Activated T-helper 1 cell treated with Interleukin-2 at 50 U/mL for 16 hours (primary cell): ENCODE measurements around the gene SYNGAP1.
A peak's percentile ranks its signal among the peaks of the same experiment; 100 is the strongest.

ENCODE experiments used
- DNase-seq: peaks from one replicate; pipeline ENCODE4 v3.0.0-alpha.2; 2020; ENCODE audit warnings: low read depth

Gene SYNGAP1

DNA sequence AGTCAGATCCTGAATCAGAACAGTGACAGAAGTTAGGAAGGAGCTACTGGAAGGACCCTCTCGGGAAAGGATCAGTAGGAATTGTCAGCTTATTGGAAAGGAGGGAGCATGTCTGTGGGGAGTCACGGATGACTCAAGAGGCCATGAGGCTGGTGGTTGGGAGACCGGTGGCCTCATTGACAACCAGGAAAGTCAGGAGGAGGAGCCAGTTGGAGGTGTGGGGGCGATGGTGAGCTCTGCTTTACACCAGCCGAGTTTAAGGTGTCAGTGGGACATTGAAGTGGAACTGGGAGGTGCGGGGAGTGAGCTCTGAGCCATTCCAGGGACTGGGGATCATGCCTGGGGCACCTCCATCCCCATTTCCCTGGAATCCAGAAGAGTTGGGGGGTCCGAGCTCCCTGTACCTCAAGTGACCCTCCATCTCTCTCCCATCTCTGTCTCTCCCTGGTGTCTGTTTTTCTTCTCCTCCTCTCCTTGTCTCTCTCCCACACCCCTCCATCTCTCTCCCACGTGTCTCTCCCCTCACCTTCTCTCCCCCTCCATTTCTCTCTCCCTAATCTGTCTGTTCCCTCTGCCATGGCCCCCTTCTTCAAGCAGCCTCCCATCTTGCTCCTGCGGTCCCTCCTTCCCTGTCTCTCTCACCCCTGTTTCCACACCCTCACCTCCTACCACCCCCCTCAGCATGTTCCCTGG is 20.2 kb downstream of the SYNGAP1 start:
- DNase-seq, result no peak

DNA sequence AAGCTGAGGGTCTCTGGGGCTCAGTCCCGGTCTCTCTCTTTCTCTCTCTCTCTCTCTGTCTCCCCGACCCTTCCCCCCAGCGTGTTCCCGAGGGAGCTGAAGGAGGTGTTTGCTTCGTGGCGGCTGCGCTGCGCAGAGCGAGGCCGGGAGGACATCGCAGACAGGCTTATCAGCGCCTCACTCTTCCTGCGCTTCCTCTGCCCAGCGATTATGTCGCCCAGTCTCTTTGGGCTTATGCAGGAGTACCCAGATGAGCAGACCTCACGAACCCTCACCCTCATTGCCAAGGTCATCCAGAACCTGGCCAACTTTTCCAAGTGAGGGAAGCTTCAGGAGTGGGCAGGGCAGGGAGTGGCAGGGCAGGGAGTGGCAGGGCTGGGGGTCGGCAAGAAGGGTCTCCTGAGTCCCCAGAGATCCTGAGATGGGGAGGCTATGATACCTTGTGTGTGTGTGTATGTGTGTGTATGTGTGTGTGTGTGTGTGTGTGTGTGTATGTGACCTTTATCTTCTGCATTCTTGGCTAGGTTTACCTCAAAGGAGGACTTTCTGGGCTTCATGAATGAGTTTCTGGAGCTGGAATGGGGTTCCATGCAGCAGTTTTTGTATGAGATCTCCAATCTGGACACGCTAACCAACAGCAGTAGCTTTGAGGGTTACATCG is 20.9 kb downstream of the SYNGAP1 start:
- no peak for DNase-seq

DNA sequence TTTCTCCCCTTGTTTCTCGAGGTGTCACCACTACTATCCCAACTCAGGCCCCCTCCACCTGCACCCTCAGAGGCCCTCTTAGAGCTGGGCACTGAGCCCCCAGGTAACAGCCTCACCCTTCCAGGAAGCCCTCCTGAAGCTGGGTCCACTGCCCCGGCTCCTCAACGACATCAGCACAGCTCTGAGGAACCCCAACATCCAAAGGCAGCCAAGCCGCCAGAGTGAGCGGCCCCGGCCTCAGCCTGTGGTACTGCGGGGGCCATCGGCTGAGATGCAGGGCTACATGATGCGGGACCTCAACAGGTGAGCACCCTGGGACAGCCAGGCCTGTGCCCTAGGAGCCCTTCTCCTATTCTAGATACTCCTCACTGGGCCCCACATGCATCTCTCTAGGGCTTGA is 21.6 kb downstream of the SYNGAP1 start:
- DNase-seq, result no peak

DNA sequence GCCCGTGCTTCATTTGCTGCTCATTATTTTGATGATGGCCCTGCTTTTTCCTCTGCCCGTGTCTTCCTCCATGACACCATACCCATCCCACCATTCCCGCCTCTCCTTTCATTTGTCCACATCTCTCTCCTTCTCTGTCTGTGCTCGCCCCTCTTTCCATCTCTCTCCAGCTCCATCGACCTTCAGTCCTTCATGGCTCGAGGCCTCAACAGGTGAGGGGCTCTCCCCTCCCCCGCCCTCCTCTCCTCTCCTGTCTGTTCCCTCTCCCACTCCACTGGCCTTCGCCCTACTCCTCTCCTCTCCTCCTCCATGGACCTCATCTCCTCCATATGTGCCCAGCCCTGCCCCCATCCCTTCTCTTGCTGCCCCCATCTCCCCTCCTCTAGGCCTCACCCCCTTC is 22.4 kb downstream of the SYNGAP1 start:
- DNase-seq, result no peak

DNA sequence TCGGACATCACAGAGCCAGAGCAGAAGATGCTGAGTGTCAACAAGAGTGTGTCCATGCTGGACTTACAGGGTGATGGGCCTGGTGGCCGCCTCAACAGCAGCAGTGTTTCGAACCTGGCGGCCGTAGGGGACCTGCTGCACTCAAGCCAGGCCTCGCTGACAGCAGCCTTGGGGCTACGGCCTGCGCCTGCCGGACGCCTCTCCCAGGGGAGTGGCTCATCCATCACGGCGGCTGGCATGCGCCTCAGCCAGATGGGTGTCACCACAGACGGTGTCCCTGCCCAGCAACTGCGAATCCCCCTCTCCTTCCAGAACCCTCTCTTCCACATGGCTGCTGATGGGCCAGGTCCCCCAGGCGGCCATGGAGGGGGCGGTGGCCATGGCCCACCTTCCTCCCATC is 23.2 kb downstream of the SYNGAP1 start:
- DNase-seq, result no peak

DNA sequence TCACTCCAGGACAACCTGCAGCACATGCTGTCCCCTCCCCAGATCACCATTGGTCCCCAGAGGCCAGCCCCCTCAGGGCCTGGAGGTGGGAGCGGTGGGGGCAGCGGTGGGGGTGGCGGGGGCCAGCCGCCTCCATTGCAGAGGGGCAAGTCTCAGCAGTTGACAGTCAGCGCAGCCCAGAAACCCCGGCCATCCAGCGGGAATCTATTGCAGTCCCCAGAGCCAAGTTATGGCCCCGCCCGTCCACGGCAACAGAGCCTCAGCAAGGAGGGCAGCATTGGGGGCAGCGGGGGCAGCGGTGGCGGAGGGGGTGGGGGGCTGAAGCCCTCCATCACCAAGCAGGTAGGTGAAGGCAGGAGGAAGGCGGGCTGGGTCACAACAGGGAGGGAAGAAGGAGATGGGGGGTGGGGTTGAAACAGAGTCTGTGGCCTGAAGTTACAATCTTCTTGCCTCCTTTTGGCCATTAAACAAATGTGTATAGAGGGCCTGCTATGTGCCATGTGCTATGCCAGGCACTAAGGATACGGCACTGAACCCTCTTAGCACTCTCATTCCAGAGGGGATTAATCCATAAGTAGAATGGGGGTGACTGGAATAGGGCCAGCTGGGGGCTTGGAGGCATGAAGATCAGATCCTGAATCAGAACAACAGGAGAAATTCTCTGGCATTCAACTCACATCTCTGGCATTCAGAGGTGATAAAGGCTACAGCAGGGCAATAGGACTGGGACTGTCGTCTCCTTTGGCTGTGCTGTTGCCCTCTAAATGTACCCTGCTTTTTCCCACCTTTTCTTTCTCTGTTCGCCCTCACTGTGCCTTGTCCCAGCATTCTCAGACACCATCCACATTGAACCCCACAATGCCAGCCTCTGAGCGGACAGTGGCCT is 24.0 kb downstream of the SYNGAP1 start:
- no peak for DNase-seq

DNA sequence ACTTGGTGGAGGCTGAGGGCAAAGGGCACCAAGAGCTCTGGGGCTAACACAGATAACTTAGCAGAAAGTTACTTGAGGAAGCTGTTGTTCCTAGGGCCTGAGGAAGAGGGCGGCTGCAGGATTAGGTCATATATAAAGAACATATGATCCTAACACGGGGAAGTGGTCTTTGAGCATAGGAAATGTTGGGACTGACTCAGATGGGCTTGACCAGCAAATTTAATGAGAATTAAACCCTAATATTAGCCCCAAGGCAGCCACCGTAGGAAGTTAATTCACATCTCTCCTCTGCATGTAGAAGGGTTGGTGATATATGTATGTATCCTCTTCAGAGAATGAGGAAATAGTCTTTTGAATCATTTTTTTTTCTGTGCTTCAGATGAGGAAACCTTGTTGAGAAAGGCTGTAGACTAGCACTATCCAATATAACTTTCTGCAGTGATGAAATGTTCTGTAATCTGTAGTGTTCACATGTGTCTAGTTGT is 25.3 kb downstream of the SYNGAP1 start:
- DNase-seq, result no peak

DNA sequence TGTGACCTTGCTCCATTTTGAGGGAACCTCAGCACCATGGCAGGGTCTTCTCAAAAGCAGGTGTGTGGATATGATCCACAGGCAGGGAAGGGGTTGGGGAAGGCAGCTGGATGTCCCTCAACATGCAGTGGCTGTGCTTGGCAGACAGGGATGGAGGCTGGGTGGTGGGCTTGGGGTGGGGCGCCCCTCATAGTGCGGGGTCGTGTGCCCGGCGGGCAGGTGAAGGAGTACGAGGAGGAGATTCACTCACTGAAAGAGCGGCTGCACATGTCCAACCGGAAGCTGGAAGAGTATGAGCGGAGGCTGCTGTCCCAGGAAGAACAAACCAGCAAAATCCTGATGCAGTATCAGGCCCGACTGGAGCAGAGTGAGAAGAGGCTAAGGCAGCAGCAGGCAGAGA is 26.5 kb downstream of the SYNGAP1 start:
- no peak for DNase-seq

DNA sequence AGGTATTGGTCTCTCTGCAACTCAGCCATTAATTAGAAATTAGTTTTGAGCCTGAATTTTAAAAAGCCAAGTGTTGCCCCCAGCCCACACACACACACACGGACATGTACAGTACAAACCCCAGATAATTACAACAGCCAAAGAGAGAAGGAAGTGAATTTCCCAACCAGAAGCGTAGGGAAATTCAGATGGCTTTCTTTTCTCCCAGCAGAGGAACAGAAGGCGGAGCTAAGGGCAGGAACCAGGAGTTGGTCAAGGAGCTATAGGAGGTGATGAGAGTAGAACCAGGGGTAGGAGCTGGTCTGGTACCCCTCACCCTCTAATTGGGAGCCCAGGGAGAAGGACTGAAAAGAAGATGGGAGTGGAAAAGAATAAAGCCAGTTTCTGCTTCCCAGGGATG is 30.6 kb downstream of the SYNGAP1 start:
- DNase-seq, result no peak

DNA sequence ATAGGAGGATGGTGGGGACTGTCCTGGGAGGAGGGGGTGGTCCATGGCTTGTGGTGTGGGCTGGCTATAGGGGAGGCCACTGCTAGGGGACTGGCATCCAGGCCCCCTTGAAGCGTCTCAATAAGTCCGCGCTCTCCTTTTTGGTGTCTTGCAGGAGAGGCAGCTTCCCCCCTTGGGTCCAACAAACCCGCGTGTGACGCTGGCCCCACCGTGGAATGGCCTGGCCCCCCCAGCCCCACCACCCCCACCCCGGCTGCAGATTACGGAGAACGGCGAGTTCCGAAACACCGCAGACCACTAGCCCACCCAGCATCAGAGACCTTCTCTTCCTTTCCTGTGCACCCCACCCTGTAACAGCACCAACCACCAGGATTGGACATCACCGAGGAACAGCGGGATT is 31.7 kb downstream of the SYNGAP1 start:
- DNase-seq, result no peak

DNA sequence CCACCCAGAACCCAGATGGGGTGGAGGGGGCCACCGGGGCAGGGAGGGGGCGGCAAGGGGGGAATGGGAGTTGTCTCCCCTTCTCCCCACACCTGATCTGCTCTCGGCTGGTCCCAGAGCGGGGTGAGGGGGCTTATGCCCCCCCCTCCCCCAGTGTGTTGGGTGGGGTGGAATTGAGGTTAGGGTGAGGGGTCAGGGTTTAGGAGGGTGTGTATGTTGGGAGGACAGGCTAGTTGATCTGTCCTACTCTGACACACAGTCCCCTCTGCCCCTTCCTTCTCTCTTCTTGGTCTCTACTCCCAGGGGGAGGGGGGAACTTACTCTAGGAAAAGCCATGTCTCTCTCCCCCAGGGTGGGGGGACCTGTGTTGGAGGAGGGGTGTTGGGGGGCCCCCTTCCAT is 32.6 kb downstream of the SYNGAP1 start:
- DNase-seq, result no peak

DNA sequence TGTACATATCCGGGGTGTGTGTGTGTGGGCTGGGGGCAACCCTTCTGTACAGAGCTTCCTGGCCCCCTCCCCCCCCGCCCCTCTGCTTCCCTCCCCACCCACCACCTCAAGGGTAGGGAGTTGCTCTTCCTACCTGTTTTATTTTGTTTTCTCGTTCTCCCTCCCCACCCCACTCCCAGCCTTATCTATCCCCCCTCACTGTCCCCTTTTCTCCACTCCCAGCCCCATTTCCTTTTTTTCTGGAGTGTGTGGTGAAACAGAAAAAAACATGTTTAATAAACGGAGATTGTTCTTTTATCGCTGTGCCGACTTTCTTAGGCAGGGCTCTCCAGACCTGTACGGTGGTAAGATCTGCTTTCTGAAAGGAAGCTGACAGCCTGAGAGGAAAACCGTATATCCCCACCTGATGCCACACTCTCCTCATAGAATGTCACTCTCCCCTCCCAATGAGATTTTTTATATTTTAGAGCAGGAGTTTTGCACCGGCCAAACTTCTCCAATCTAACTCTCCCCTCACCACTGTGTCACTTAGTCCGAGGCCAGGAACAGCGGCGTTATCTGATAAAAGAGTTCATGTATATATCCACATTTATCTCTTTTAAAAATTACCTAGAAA is 33.6 kb downstream of the SYNGAP1 start:
- DNase-seq, result no peak

DNA sequence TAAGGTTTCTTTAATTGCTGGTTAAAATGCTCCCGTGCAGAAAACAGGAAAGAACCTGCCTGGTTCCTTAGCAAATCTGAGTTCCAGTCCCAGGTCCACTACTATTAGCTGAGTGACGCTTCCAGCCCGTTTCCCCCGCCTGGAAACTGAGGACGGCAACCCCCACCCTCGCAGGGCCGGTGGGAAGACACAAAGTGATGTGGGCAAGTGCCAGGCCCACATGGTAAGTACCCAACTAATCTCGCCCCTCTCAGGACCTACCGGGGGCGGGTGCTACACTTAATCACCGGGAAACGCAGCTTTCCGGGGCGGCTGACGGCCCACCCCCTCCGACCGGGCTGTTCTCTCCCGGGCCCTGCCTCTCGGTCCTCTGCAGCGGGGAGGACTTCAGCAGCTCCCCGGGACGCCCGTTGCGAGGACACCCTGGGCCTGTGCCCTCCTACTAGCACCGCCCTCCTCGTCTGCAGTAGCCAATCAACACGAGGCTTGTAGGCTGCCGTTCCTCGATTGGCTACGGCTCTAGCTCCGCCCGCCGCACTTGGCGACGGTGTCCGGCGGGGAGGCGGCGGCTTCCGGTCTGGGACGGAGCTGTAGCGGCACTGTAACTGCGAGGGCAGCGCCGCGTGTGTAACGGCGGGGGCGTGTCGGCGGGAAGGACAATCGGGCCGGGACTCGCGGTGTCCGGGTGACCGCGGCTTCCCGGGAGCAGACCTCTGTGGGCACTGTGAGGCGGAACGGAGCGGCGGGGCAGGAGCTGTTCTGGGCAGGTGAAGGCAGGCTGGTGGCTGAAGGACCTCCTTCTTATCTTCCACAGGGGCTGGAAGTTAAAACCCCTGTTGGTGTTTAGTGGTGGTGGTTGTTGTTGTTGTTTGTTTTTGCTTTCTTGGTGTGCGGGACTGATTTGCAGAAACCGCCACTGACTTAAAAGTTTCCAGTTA is 34.4 kb downstream of the SYNGAP1 start, which contains the start of gene ZBTB9:
Gene ZBTB9 (plus strand): TSS at position 568 of the 938 bp plus-strand sequence. CDS start 525 bp downstream, outside the sequence.
- peak; percentile 90 for DNase-seq

DNA sequence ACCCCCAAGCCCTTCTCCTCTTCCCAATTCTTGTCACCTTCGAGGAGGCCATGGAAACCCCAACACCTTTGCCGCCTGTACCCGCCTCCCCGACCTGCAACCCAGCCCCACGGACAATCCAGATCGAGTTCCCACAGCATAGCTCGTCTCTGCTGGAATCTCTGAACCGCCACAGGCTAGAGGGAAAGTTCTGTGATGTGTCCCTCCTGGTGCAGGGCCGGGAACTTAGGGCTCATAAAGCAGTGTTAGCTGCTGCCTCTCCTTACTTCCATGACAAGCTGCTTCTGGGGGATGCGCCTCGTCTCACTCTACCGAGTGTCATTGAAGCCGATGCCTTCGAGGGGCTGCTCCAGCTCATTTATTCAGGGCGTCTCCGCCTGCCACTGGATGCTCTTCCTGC is 35.2 kb downstream of the SYNGAP1 start:
- no peak for DNase-seq

DNA sequence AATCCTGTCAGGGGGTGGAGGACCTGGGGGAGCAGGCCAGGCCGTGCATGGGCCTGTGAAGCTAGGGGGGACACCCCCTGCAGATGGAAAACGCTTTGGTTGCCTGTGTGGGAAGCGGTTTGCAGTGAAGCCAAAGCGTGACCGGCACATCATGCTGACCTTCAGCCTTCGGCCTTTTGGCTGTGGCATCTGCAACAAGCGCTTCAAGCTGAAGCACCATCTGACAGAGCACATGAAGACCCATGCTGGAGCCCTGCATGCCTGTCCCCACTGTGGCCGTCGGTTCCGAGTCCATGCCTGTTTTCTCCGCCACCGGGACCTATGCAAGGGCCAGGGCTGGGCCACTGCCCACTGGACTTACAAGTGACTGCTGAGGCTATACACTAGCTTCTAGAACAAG is 36.3 kb downstream of the SYNGAP1 start:
- no peak for DNase-seq

DNA sequence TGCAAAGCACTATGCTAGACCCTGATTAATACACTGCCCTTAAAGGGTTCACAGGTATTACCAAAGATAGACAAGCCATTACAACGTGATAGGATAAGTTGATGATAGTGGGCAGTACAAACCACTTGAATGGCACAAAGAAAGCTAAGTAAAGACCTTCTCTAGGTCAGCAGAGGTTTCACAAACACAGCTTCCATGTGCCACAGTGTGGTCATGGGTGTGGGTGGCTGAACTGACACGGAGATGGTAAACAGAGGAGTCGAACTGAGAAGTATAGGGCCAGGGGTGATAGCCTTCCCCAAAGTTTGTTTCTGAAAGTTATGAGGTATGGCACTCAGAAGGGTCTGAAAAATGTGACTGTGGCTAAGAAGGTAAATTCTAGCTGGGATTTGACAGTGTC is 38.8 kb downstream of the SYNGAP1 start:
- no peak for DNase-seq

DNA sequence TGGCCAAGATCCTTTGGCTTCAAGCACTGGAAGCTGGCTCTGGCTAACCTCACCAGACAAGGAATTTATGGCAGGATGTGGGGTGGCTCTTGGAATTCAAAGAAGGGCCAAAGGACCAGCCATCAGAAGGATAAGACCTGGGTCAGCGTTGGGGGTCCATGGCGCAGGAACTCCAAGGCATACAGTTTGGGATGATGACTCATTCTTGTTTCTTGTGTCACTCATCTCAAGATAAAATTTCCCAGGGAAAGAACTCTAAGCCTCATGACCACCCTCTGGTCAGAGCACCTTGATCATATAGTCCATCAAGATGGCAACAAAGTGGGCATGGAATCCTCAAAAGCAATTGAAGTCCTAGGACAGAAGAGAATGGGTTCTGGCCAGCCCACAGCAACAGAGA is 39.4 kb downstream of the SYNGAP1 start:
- DNase-seq, result no peak

DNA sequence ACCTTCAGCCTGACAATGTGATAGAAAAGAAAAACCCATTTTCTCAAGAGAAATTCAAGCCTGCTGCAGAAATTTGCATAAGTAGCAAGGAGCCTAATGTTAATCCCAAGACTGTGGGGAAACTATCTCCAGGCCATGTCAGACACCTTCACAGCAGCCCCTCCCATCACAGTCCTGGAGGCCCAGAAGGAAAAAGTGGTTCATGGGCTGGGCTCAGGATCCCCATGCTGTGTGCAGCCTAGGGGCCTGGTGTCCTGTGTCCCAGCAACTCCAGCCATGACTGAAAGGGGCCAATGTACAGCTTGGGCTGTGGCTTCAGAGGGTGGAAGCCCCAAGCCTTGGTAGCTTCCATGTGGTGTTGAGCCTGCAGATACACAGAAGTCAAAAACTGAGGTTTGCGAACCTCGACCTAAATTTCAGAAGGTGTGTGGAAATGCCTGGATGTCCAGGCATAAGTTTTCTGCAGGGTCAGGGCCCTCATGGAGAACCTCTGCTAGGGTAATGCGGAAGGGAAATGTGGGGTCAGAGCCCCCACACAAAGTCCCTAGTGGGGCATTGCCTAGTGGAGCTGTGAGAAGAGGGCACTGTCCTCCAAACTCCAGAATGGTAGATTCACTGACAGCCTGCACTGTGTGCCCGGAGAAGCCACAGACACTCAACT is 46.3 kb downstream of the SYNGAP1 start:
- DNase-seq, result no peak

DNA sequence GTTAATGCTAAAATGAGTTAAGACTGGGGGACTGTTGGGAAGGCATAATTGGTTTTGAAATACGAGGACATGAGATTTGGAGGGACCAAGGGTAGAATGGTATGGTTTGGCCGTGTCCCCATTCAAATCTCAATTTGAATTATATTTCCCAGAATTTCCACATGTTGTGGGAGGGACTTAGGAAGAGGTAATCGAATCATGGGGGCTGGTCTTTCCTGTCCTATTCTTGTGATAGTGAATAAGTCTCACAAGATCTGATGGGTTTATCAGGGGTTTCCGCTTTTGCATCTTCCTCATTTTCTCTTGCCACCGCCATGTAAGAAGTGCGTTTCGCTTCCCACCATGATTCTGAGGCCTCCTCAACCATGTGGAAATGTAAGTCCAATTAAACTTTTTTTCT is 47.2 kb downstream of the SYNGAP1 start:
- DNase-seq, result no peak

DNA sequence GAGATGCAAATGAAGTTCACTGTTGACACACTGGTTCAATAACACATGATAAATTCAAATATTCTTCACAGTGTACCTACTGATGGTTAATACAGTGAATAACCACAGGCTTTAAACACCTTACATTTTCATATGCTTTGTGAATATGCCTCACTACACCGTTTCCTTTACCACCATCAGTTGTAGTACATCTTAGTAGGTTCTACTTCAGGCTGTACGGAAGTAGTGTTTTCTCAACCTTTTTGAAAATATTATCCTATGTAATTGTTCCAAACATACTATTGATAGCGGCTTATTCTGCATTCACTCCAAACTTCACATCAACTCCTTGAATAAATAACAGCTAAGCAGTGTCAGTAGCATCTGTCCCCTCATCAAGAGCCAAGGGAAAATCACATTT is 49.8 kb downstream of the SYNGAP1 start:
- no peak for DNase-seq

DNA sequence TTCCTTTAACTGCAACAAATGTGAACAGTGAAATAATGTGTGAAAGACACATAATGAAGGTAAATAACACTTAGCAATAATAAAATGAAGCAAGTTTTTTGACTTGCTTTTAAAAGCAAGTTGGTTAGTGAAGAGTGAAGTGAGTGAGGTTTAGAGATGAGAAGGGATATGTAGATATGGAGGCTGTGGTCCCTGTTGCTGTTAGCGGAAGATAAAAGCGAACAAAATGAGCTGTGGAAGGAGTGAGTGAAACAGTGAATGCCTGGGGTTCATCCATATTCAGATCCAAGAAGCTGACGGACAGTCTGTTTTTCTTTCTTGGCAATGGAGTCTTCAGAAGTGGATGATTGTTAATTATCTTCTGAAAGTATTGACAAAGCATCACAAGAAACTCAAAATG is 58.0 kb downstream of the SYNGAP1 start:
- no peak for DNase-seq
